ENCODE data around the gene ZIC1.

ZIC1 gene

DNA sequence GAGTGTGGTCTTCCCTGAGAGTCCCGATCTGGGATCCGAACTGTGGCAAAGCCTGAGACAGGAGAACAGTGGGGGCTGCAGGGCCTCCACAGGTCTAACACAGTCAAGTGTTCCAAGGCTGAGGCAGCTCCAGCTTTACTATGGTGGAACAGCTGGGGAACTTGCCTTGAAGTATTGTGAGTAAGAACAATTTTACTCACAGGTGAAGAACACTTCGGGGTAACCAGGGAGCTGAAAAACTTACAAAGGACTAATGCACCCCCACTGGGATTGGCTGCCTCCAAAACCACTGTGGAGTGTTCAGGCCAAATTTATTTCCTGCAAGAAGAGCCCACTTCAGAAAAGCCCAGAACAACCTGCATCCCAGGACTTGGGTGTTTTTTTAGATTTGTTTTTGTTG, 28.2 kb upstream of the ZIC1 start:
- no peak for DNase-seq

GRCh38 chr3:147381596-147381995, 27.6 kb upstream of the ZIC1 start:
- DNase-seq: no peak

GRCh38 chr3:147383617-147384016, 25.5 kb upstream of the ZIC1 start:
- no peak for DNase-seq

- no peak for DNase-seq
Measured at GRCh38 chr3:147384210-147385058, 24.7 kb upstream of the ZIC1 start.

GRCh38 chr3:147385059-147386012, 23.8 kb upstream of the ZIC1 start:
- DNase-seq: no peak

GRCh38 chr3:147387291-147387884, 21.8 kb upstream of the ZIC1 start:
- no peak for DNase-seq

GRCh38 chr3:147387885-147388699, 21.1 kb upstream of the ZIC1 start:
- no peak for DNase-seq

DNA sequence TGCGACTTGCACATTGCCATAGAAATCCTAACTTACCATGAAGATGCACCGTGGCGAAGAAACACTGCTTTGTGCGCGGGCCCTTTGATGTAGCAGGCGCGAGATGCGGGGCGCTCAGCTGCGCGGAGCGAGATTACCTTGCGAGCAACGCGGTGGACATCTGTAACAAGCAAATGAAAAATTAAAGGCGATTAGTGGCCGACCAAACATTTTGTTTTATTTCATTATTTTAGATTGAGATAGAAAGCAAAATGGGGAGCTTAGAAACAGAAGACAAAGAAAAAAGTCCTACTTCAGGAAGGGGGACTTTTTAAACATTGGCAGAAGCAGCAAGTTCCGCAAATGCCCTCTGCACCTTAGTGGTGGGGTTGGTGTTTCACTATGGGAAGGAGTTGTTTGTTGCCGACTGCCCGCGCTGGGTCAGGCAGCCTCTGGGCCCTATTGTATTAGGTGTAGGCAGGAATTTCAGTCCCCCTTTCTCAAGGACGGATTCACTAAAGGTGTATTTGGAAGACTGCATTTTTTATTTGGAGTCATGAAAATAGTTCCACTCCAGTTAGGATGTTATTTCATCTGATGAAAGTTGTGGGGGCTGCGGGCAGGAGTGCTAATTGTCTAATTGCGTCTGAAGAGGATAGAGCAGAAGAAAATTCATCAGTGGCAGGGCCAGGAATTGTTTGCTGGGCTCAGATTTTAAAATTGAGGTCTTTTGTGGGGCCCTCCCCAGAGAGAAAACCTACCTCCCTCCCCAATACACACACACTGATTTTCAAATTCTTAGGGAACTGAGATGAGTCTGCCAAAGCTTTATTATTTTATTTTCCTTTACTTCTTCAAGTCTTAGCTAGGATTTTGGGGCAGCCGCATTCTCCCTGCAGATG, 20.2 kb upstream of the ZIC1 start:
- DNase-seq: no peak

DNA sequence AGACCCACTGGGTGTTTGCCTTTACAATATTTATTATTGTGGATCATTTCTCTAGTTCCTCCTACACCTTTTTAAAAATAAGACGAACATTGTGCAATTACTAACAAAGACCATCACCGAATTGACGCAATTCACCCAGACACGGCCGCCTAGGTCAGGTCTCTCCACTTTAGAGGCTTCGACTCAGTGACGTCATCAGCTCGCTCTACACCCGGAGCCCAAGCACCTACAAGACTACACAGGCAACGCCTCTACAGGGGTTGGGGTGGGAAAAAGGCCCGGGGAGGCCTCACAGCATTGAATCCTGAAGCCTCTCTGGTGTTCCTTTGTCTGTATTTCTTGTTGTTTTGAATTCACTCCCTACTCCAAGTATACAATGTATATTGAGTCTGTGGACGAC, 19.4 kb upstream of the ZIC1 start:
- no peak for DNase-seq

DNA sequence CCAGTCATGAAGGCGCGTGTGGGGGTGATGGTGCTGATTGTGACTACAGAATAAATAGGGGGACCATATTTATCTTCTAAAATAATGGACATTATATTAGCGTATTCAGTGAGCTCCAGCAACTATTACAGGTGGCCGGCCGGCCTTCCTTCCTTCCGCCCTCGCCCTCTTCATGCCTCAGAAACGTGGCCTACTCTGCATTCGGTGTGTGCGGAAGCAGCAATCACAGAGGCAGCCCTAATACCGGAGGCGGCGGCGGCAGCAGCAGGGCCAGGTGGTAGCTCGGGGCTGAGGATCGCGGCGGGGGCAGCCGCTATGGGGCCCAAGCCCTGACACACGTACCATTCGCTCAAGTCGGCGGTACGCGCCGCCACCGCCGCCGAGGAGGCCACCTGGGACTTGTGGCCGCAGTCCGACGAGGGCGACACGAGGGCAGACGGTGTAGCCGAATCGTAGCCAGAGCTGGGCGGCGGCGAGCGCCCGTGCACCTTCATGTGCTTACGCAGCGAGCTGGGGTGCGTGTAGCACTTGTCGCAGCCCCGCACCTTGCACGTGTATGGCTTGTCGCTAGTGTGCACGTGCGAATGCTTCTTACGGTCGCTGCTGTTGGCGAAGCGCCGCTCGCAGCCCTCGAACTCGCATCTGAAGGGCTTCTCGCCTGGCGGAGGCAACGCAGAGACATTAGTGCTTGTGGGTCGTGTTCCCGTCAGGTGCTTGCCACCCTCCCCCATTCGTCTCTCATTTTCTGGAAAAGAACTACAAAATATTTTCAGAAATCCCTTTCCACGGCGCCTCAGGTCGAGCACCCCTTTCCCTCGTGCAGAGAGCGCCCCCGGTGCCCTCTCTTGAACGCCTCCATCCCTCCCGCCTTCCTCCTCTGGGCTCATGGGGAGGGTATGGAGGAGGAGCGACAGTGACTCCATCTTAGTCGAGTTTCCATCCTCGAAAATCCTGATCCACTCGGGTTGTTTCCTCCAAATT, 18.3 kb upstream of the ZIC1 start:
- DNase-seq: no peak

DNA sequence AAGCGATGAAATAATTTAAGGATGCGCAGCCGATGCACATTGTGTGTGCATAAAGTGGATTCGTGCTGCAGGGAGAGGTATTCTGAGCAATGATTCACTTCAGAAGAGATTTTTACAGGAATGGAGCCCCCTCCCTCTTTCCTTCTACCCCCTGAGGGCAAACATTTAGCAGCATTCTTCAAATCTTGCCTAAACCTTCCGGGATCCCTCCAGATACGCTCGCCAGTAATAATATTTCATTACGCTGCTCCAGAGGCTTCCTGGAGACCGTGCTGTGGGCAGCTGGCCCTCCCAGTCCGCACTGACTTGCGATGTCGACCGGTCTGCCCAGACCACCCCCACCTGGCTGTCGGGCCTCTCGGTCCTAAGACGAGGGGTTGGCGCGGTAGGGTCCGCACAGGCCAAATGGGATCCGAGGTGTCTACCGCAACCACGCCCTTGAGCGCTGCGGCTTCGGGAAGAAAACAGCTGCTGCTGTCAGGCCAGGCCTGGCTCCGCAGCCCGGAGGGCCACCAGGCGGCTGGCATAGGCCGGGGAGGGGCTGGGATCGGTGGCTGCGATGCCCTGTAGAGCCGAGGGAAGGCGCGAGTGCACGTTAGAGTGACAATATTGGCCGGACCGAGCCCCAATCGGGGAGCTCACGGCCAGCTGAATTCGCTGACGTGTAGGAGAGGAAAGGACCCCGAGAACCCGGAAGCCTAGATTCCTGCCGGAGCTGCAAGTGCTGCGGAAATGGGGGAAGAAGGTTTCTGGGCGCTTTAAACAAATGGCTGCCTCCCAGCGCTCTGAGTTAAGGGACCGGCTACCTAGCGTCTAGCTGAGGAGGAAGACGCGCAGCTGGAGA, 17.2 kb upstream of the ZIC1 start:
- no peak for DNase-seq

- DNase-seq: no peak
Measured at GRCh38 chr3:147392625-147392946, 16.6 kb upstream of the ZIC1 start.

GRCh38 chr3:147393261-147393942, 15.8 kb upstream of the ZIC1 start:
- DNase-seq: no peak

- no peak for DNase-seq
Measured at GRCh38 chr3:147393943-147394883, 15.0 kb upstream of the ZIC1 start.

GRCh38 chr3:147394884-147395225, 14.3 kb upstream of the ZIC1 start:
- no peak for DNase-seq

DNA sequence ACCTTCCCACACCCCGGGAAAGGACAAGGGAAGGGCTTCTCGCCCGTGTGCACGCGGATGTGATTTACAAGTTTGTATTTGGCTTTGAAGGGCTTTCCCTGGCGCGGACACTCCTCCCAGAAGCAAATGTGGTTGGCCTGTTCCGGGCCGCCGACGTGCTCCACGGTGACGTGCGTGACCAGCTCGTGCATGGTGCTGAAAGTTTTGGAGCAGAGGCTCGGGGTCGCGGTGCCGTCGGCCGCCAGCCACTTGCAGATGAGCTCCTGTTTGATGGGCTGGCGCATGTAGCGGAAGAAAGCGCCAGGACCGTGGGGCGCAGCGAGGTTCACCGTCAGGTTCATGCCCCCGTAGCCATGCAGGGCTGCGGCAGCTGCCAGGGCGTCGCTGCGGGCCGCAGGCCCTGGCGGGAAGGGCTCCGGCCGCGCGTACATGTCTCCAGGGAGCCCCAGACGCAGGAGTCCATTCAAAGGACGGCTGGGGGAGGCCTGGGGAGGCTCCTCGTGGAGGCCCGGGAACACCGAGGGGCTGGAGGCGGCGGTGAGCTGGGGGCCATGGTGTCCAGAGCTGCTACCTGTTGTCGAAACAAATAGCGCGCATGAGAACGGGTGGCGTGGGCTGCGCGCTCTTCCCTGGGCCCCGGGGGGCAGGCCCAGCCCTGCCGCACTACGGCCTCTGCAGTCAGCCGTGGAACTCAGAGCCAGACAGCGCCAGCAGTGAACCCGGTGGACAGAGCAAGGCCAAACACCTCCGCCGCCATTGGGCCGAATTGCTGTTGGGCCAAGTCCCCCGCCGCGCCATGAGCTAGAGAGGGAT, 13.1 kb upstream of the ZIC1 start:
- DNase-seq: no peak

- DNase-seq: no peak
Measured at GRCh38 chr3:147396712-147397046, 12.5 kb upstream of the ZIC1 start.

Measured in NCI-H1092 (cell line).